Uterus (tissue), 4 donors: ENCODE measurements around the gene CATSPERD. TPM values are rescaled to one million over a fixed set of nuclear protein-coding genes. Genes with fewer than 3 reads are reported as not detected.

Source experiments
- DNase-seq, 2 donors: peaks; one replicate each; pipeline ENCODE4 v3.0.0-alpha.2; 2019 to 2020
- H3K27ac ChIP-seq, 2 donors: fragments of 200-600 bp; sonication (generic); 1 replicate in 1 of 2; 2 replicates in 1 of 2; pipeline ENCODE4 v1.5.1; 2016 to 2018
- H3K27me3 ChIP-seq, 2 donors: fragments of 200-600 bp; sonication (generic); one replicate each; pipeline ENCODE4 v1.5.1; 2018 to 2019; ENCODE audit warnings: control low read depth in 1 of 2
- H3K36me3 ChIP-seq, 2 donors: fragments of 200-600 bp; sonication (generic); one replicate each; pipeline ENCODE4 v1.5.1; 2019; ENCODE audit warnings: control low read depth in 1 of 2
- H3K4me1 ChIP-seq, 2 donors: fragments of 200-600 bp; sonication (generic); one replicate each; pipeline ENCODE4 v1.5.1; 2018 to 2019; ENCODE audit warnings: control low read depth in 1 of 2
- H3K4me3 ChIP-seq, 2 donors: fragments of 200-600 bp; sonication (generic); 1 replicate in 1 of 2; 2 replicates in 1 of 2; pipeline ENCODE4 v1.5.1; 2018 to 2019; ENCODE audit warnings: mild to moderate bottlenecking in 1 of 2
- H3K9me3 ChIP-seq, 2 donors: fragments of 200-600 bp; sonication (generic); one replicate each; pipeline ENCODE4 v1.5.1; 2019; ENCODE audit warnings: control low read depth in 1 of 2
- CTCF ChIP-seq, 4 experiments: fragments of 200-600 bp in 2 of 4; fragments of 450-650 bp in 2 of 4; sonication (generic) in 2 of 4; IDR thresholded peaks; one replicate each; pipeline ENCODE4 v1.5.1; 2016 to 2019; ENCODE audit warnings: antibody characterized with exemption in 4 of 4, mild to moderate bottlenecking in 2 of 4, moderate library complexity in 1 of 4
- POLR2A ChIP-seq, 2 donors: fragments of 450-650 bp; IDR thresholded peaks; one replicate each; pipeline ENCODE4 v1.6.1; 2016; ENCODE audit warnings: antibody characterized with exemption in 2 of 2, mild to moderate bottlenecking in 1 of 2, moderate library complexity in 1 of 2
- intact Hi-C: fragments of 100-400 bp; cut with DNase I; formaldehyde crosslinking; loops from one replicate; pipeline ENCODE4 v1.15.1; 2023; ENCODE audit warnings: low total_unique reads
- total RNA-seq, 4 donors: library from RNA; depleted of rRNA in 3 of 4; stranded (reverse); fragments of >200 nt in 3 of 4; gene quantifications; one replicate each; pipeline versions ENCODE4 v1.1.0 to v1.2.4, GENCODE V29; 2014 to 2023
- donor health status: DM: yes; HTN: yes; CAD: no.

Gene CATSPERD
- total RNA-seq, 4 donors from 2014 or later: not detected

GRCh38 chr19:5806905-5807304 is 86.5 kb downstream of the CATSPERD start:
- no peak overlapping the region for H3K27ac ChIP-seq
- H3K4me3 ChIP-seq: no peak overlapping the region
- no peaks in the 10 kb centered on the region for H3K9me3 ChIP-seq
- intact Hi-C loops: no loop called here
- H3K27me3 ChIP-seq: peaks cover 11 to 14% of the 10 kb centered on the region in 2 donors
- no peaks in the 10 kb centered on the region for H3K4me1 ChIP-seq
- no peak for DNase-seq
- TF ChIP-seq POLR2A (IDR thresholded peaks at IDR 0.05) (no peak), CTCF (IDR thresholded peaks at IDR 0.05) (no peak)
- no peaks in the 10 kb centered on the region for H3K36me3 ChIP-seq

- intact Hi-C loops: no loop called here
- H3K4me1 ChIP-seq: no peaks in the 10 kb centered on the region
- H3K27me3 ChIP-seq: peaks cover 6 to 12% of the 10 kb centered on the region in 2 donors
- no peak overlapping the region for H3K27ac ChIP-seq
- no peaks in the 10 kb centered on the region for H3K36me3 ChIP-seq
- TF ChIP-seq CTCF (IDR thresholded peaks at IDR 0.05): no peak
- TF ChIP-seq POLR2A (IDR thresholded peaks at IDR 0.05): no peak
- no peak overlapping the region for H3K4me3 ChIP-seq
- no peaks in the 10 kb centered on the region for H3K9me3 ChIP-seq
- no peak for DNase-seq
Observed at GRCh38 chr19:5808120-5808816, 87.8 kb downstream of the CATSPERD start.

- DNase-seq: no peak
- TF ChIP-seq CTCF (IDR thresholded peaks at IDR 0.05): no peak
- no peak for TF ChIP-seq POLR2A (IDR thresholded peaks at IDR 0.05)
- Histone ChIP-seq H3K9me3 (no peaks in the 10 kb centered on the region), H3K36me3 (no peaks in the 10 kb centered on the region), H3K27ac (no peak overlapping the region), H3K27me3 (peaks cover 6% of the 10 kb centered on the region in 2 donors), H3K4me3 (no peak overlapping the region), H3K4me1 (no peaks in the 10 kb centered on the region)
- intact Hi-C loops: no loop called here
Observed at GRCh38 chr19:5809053-5809452, 88.6 kb downstream of the CATSPERD start.

- DNase-seq: no peak
- no peak overlapping the region for H3K4me3 ChIP-seq
- H3K9me3 ChIP-seq: no peaks in the 10 kb centered on the region
- intact Hi-C loops: no loop called here
- no peaks in the 10 kb centered on the region for H3K4me1 ChIP-seq
- no peak overlapping the region for H3K27ac ChIP-seq
- TF ChIP-seq POLR2A (IDR thresholded peaks at IDR 0.05) (no peak), CTCF (IDR thresholded peaks at IDR 0.05) (no peak)
- peaks cover 2 to 6% of the 10 kb centered on the region in 2 donors for H3K27me3 ChIP-seq
- H3K36me3 ChIP-seq: no peaks in the 10 kb centered on the region
Observed at GRCh38 chr19:5809469-5809868, 89.0 kb downstream of the CATSPERD start.

GRCh38 chr19:5811117-5811516 is 90.7 kb downstream of the CATSPERD start:
- no peaks in the 10 kb centered on the region for H3K27me3 ChIP-seq
- no peaks in the 10 kb centered on the region for H3K36me3 ChIP-seq
- no peak overlapping the region for H3K27ac ChIP-seq
- intact Hi-C loops: no loop called here
- H3K9me3 ChIP-seq: no peaks in the 10 kb centered on the region
- no peak for TF ChIP-seq POLR2A (IDR thresholded peaks at IDR 0.05)
- TF ChIP-seq CTCF (IDR thresholded peaks at IDR 0.05): no peak
- H3K4me3 ChIP-seq: no peak overlapping the region
- no peak for DNase-seq
- H3K4me1 ChIP-seq: no peaks in the 10 kb centered on the region
